NCI-H2029 (cell line): Measurements from ENCODE around the gene CHST3.

Experiments
- DNase-seq: peaks from one replicate; lab custom pipeline; 2025; lab: John Stamatoyannopoulos, UW

CHST3 gene

DNA sequence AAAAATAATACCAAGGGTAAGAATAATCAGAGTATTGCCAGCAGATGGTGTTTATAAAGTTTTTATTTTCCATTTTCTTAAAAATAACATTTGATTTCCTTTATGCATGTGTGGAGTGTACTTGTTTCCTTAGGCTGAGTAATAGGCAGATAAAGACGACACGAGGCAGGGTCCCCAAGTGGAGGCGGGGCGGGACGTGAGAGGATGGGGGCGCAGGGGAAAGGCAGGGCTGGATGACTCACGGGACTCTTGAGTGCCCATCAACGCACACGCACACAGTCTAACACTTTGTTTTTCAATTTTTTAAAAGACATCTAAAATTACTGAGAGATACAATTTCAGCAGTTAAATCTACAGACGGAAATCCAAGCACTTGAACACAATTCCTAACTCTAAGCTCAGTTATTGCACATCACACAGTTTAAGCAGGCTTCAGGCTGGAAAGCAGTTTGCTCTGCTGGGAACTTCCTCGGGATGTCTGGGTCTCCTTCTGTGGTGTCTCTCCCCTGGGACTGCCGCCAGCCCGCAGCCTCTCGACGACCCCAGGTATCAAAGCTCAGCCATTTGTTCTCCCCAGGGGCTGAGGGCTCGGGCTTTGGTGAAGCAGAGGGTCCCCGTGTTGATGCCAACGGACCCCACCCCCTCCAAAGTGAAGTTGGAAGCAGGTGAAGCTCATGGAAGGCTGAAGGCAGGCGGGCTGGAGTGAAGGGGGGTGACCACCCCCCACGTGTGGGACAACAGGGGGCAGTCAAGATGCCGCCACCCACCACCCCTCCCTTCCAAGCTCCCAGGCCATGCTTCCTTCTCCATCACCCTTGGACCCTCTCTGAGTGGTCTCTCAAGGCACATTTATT, 95.0 kb downstream of the CHST3 start:
- DNase-seq: no peak

DNA sequence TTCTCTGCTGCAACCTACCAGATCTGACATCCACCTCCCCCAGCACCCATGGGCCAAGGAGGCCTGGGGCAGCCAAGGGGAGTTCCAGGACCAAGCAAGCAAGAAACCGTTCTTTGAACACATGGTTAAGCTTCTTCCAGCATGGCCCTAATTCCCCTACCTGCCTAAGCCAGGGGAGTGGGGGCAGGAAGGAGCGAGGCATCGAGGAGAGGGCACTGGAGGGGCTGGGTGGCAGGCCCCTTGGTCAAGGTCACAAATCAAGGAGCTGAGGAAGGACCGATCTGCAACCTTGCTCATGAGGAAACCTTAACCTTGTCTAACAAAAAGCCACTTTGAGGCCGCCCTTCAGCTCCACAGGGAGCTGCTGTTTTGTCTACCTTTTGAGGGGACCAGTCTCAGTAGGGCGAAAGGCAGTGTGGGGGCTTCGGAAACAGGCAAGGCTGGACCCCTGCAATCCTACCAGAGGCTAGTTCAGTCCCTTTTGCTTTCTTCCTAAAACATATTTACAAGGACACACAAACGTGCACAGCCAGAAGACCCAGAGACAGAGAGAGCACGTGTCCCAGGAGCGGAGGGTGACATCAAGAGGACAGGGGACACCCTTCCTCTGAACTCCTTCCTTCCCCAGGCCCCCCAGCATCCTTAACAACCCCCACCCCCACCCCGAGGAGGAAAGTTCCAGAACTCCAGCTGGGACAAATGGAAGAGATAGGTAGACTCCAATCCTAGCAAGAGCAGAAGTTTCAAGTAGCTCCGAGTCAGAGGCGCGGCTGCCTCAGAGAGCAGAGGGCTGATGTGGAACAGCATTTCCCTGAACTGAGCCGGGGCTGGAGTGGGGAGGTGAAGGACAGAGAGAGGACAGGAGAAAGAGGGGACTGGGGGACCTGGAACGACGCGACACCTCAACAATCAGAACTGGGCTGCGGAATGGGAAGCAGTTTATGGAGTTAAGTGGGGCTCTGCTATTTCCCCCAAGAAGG, 95.9 kb downstream of the CHST3 start:
- no peak for DNase-seq

DNA sequence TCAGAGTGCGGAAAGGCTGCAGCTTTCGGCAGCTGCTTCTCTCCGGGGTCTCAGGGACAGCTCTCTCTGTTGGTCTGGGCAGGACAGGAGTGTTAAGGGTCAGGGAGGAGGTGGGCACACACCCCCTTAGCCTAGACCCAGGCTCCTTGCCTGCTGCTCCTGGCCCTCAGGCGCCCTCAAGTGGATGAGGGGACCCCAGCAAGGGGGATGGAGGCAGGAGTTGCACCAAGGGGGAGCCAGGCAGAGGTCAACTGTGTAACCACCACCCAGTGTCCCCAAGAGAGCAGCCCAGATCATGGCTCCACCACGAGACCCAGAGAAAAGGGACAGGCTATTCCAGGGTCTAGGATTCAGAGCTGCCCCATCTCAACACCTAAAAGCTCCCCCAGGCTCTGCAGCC, 97.3 kb downstream of the CHST3 start:
- no peak for DNase-seq

DNA sequence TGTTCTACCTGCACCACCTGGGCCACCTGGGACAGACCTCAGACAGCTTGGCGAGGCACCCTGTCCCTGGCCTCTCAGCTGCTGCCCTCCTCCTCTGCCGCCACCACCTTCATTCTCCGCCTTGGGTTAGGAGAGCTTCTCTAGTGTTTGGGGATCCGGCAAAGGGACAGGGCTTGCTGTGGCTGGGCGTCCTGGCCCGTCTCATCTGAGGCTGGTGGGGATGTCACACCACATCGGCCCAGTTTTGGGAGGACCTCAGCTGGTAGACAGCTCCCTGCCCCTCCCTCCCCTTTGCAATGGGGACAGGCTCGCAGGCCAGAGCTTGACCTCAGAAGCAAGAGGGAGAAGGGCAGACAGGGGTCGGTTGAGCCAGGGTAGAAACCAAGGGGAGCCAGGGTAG, 97.7 kb downstream of the CHST3 start:
- no peak for DNase-seq

DNA sequence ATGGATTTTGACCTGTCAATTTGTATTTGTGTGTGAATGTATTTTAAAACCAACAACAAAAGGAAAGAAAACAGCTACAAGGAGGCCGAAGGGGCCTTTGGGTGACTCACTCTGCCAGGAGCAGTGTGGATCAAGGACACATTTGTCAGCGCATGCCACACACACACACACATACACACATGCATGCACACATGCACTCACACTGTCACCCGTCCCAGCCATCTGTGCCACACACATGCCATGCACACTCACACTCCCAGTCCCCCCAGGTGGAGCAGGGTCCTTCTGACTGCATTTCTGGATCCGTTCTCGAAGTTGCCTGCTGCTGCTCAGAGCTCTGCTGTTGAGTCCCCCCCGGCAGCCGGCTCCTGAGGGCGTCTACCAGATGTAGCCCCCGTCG, 98.2 kb downstream of the CHST3 start:
- no peak for DNase-seq
